ENCODE measurements around the gene SPART. TPM values are rescaled to one million over a fixed set of nuclear protein-coding genes. Genes with fewer than 3 reads are reported as not detected.

The SPART gene
- 14.2 TPM for total RNA-seq

GRCh38 chr13:36346222-36347083, at the start of gene SPART:
TSS of gene SPART (minus strand) at chr13:36346394. CDS start at chr13:36335830, 10,564 bp downstream.
- peak; percentile 94 for ATAC-seq

- peak; percentile 43 for ATAC-seq
Measured at GRCh38 chr13:36395280-36395679, 49.1 kb upstream of the SPART start.

GRCh38 chr13:36385489-36385888, 39.3 kb upstream of the SPART start:
- no peak for ATAC-seq

- peak; percentile 71 for ATAC-seq
Measured at GRCh38 chr13:36382030-36382429, 35.8 kb upstream of the SPART start.

- no peak for ATAC-seq
Measured at GRCh38 chr13:36377826-36378468, 31.8 kb upstream of the SPART start.

GRCh38 chr13:36374063-36374462, 27.9 kb upstream of the SPART start:
- no peak for ATAC-seq

GRCh38 chr13:36371185-36371584, 25.0 kb upstream of the SPART start:
- ATAC-seq = no peak

- ATAC-seq = no peak
Measured at GRCh38 chr13:36370108-36370429, 23.9 kb upstream of the SPART start.

- ATAC-seq = no peak
Measured at GRCh38 chr13:36369268-36370107, 23.3 kb upstream of the SPART start.

GRCh38 chr13:36366031-36366430, 19.8 kb upstream of the SPART start:
- no peak for ATAC-seq

- no peak for ATAC-seq
Measured at GRCh38 chr13:36363366-36363863, 17.2 kb upstream of the SPART start.

GRCh38 chr13:36362914-36363313, 16.7 kb upstream of the SPART start:
- no peak for ATAC-seq

- ATAC-seq = peak; percentile 95
Measured at GRCh38 chr13:36362251-36362650, 16.1 kb upstream of the SPART start.

- no peak for ATAC-seq
Measured at GRCh38 chr13:36360903-36361302, 14.7 kb upstream of the SPART start.

GRCh38 chr13:36359301-36359950, 13.2 kb upstream of the SPART start:
- no peak for ATAC-seq

- no peak for ATAC-seq
Measured at GRCh38 chr13:36358175-36358718, 12.1 kb upstream of the SPART start.

GRCh38 chr13:36357692-36358091, 11.5 kb upstream of the SPART start:
- no peak for ATAC-seq

GRCh38 chr13:36357231-36357630, 11.0 kb upstream of the SPART start:
- no peak for ATAC-seq

- ATAC-seq = no peak
Measured at GRCh38 chr13:36356058-36356457, 9.9 kb upstream of the SPART start.

- no peak for ATAC-seq
Measured at GRCh38 chr13:36355632-36356031, 9.4 kb upstream of the SPART start.

- no peak for ATAC-seq
Measured at GRCh38 chr13:36354842-36355623, 8.8 kb upstream of the SPART start.
